HG02642 (cell line): Measurements from ENCODE around the gene SNRPA.
"Not testable (repeated sequence)": the region's sequence is repeated elsewhere in the genome, so short reads cannot be mapped to it uniquely, and the experiment has no call there.

Experiments used
- ATAC-seq: cut with Tn5 transposase; IDR thresholded peaks from one replicate; pipeline ENCODE4 v1.9.1; 2021; ENCODE audit warnings: mild to moderate bottlenecking; ENCODE audit not compliant: unreplicated experiment, poor library complexity

Gene SNRPA

GRCh38 chr19:40742886-40743285, 8.1 kb upstream of the SNRPA start:
- no peak for ATAC-seq

GRCh38 chr19:40743926-40744325, 7.1 kb upstream of the SNRPA start:
- no peak for ATAC-seq

- ATAC-seq, result no peak
Observed at GRCh38 chr19:40744554-40745401, 6.2 kb upstream of the SNRPA start.

- ATAC-seq, result no peak
Observed at GRCh38 chr19:40745402-40745780, 5.6 kb upstream of the SNRPA start.

- ATAC-seq, result no peak
Observed at GRCh38 chr19:40747536-40747935, 3.5 kb upstream of the SNRPA start.

- peak; percentile 88 for ATAC-seq
Observed at GRCh38 chr19:40750058-40750873, 737 bp upstream of the SNRPA start, which contains the start of gene ACTMAP. Gene ACTMAP (minus strand): TSS chr19:40750477. CDS start chr19:40749803, 674 bp downstream.

- ATAC-seq, result no peak
Observed at GRCh38 chr19:40752257-40752781, 1.3 kb downstream of the SNRPA start.

- ATAC-seq, result no peak
Observed at GRCh38 chr19:40754611-40755247, 3.7 kb downstream of the SNRPA start.

- ATAC-seq, result no peak
Observed at GRCh38 chr19:40755248-40755624, 4.2 kb downstream of the SNRPA start.

- ATAC-seq, result no peak
Observed at GRCh38 chr19:40755791-40756190, 4.8 kb downstream of the SNRPA start.

GRCh38 chr19:40756502-40757110, 5.6 kb downstream of the SNRPA start:
- ATAC-seq, result no peak

GRCh38 chr19:40758491-40758890, 7.5 kb downstream of the SNRPA start:
- ATAC-seq, result no peak

GRCh38 chr19:40759352-40759751, 8.3 kb downstream of the SNRPA start:
- ATAC-seq, result no peak

GRCh38 chr19:40762754-40763470, 11.9 kb downstream of the SNRPA start:
- no peak for ATAC-seq

- no peak for ATAC-seq
Observed at GRCh38 chr19:40763526-40763925, 12.5 kb downstream of the SNRPA start.

GRCh38 chr19:40763963-40764362, 13.0 kb downstream of the SNRPA start:
- ATAC-seq, result no peak

GRCh38 chr19:40766385-40766784, 15.4 kb downstream of the SNRPA start:
- ATAC-seq, result not testable (repeated sequence)

GRCh38 chr19:40768869-40769268, 17.9 kb downstream of the SNRPA start:
- ATAC-seq, result no peak

- ATAC-seq, result not testable (repeated sequence)
Observed at GRCh38 chr19:40771101-40771862, 20.3 kb downstream of the SNRPA start.
